SK-N-SH treated with all-trans-retinoic acid at 6 μM for 48 hours (cell line): ENCODE data around the gene ACOT7.

Source experiments
- ATAC-seq: fragments of 200-7000 bp; cut with Tn5 transposase; 3 replicates; pipeline ENCODE4 v1.9.1; 2020; ENCODE audit warnings: mild to moderate bottlenecking, moderate library complexity
- ARNTL ChIP-seq: fragments of 450-650 bp; formaldehyde crosslinking; IDR thresholded peaks from 2 replicates; pipeline ENCODE4 v1.5.0; 2020; ENCODE audit warnings: low read depth, mild to moderate bottlenecking, moderate library complexity, borderline replicate concordance
- CREB5 ChIP-seq: fragments of 250-450 bp; sonication (Bioruptor Pico); IDR thresholded peaks from 2 replicates; pipeline ENCODE4 v1.5.1; 2020; ENCODE audit warnings: low read depth, mild to moderate bottlenecking, moderate library complexity
- CSDC2 ChIP-seq: fragments of 250-450 bp; sonication (Bioruptor Pico); IDR thresholded peaks from 2 replicates; pipeline ENCODE4 v1.5.0; 2020; ENCODE audit warnings: mild to moderate bottlenecking, moderate library complexity
- CSRNP3 ChIP-seq: fragments of 250-450 bp; sonication (Bioruptor Pico); IDR thresholded peaks from 2 replicates; pipeline ENCODE4 v1.5.1; 2021; ENCODE audit warnings: mild to moderate bottlenecking, moderate library complexity
- ESRRG ChIP-seq: fragments of 250-450 bp; sonication (Bioruptor Pico); IDR thresholded peaks from 2 replicates; pipeline ENCODE4 v1.6.1; 2021; ENCODE audit warnings: mild to moderate bottlenecking
- GLIS3 ChIP-seq: fragments of 250-450 bp; sonication (Bioruptor Pico); IDR thresholded peaks from 2 replicates; pipeline ENCODE4 v1.5.0; 2020; ENCODE audit warnings: mild to moderate bottlenecking, moderate library complexity
- ISL1 ChIP-seq: fragments of 250-450 bp; sonication (Bioruptor Pico); IDR thresholded peaks from 2 replicates; pipeline ENCODE4 v2.1.2; 2022; ENCODE audit warnings: mild to moderate bottlenecking, moderate library complexity
- OSR1 ChIP-seq: fragments of 250-450 bp; sonication (Bioruptor Pico); IDR thresholded peaks from 2 replicates; pipeline ENCODE4 v1.8.0; 2022; ENCODE audit warnings: moderate library complexity, mild to moderate bottlenecking, inconsistent platforms
- POU6F1 ChIP-seq: fragments of 250-450 bp; sonication (Bioruptor Pico); IDR thresholded peaks from 2 replicates; pipeline ENCODE4 v1.8.0; 2021; ENCODE audit warnings: low read depth, mild to moderate bottlenecking, moderate library complexity, borderline replicate concordance
- PPARA ChIP-seq: fragments of 250-450 bp; sonication (Bioruptor Pico); IDR thresholded peaks from 2 replicates; pipeline ENCODE4 v1.5.0; 2020; ENCODE audit warnings: mild to moderate bottlenecking, borderline replicate concordance
- RARB ChIP-seq: fragments of 250-450 bp; sonication (Bioruptor Pico); IDR thresholded peaks from 2 replicates; pipeline ENCODE4 v1.8.0; 2021; ENCODE audit warnings: mild to moderate bottlenecking, moderate library complexity
- SNAI2 ChIP-seq: fragments of 250-450 bp; sonication (Bioruptor Pico); IDR thresholded peaks from 2 replicates; pipeline ENCODE4 v1.5.0; 2020; ENCODE audit warnings: mild to moderate bottlenecking, moderate library complexity
- TCF4 ChIP-seq: fragments of 250-450 bp; sonication (Bioruptor Pico); IDR thresholded peaks from 2 replicates; pipeline ENCODE4 v1.8.0; 2021; ENCODE audit warnings: mild to moderate bottlenecking, moderate library complexity, borderline replicate concordance
- TOX ChIP-seq: fragments of 250-450 bp; sonication (Bioruptor Pico); IDR thresholded peaks from 2 replicates; pipeline ENCODE4 v1.8.0; 2021; ENCODE audit warnings: mild to moderate bottlenecking, moderate library complexity, borderline replicate concordance
- TSHZ2 ChIP-seq: fragments of 250-450 bp; sonication (Bioruptor Pico); IDR thresholded peaks from 2 replicates; pipeline ENCODE4 v1.5.0; 2020; ENCODE audit warnings: mild to moderate bottlenecking, moderate library complexity
- ZC3H10 ChIP-seq: fragments of 250-450 bp; sonication (Bioruptor Pico); IDR thresholded peaks from 2 replicates; pipeline ENCODE4 v1.5.1; 2021; ENCODE audit warnings: mild to moderate bottlenecking, moderate library complexity
- ZFP3 ChIP-seq: fragments of 250-450 bp; sonication (Bioruptor Pico); IDR thresholded peaks from 2 replicates; pipeline ENCODE4 v1.5.0; 2020; ENCODE audit warnings: mild to moderate bottlenecking, moderate library complexity
- ZFP30 ChIP-seq: fragments of 450-650 bp; formaldehyde crosslinking; IDR thresholded peaks from 2 replicates; pipeline ENCODE4 v1.5.0; 2022; ENCODE audit warnings: mild to moderate bottlenecking, moderate library complexity
- ZNF565 ChIP-seq: fragments of 450-650 bp; formaldehyde crosslinking; conservative IDR thresholded peaks from 2 replicates; pipeline ENCODE4 v1.5.0; 2020; ENCODE audit warnings: low read depth, mild to moderate bottlenecking, moderate library complexity
- ZNF70 ChIP-seq: fragments of 450-650 bp; formaldehyde crosslinking; IDR thresholded peaks from 2 replicates; pipeline ENCODE4 v1.5.0; 2020; ENCODE audit warnings: mild to moderate bottlenecking, moderate library complexity
- ZNF8 ChIP-seq: fragments of 450-650 bp; formaldehyde crosslinking; IDR thresholded peaks from 2 replicates; pipeline ENCODE4 v1.5.0; 2020; ENCODE audit warnings: mild to moderate bottlenecking, moderate library complexity

The ACOT7 gene

GRCh38 chr1:6271006-6271405 lies 122.6 kb downstream of the ACOT7 start:
- no peak for ATAC-seq
- no peak for TF ChIP-seq SNAI2 (CRISPR knock-in tag)
- no peak for TF ChIP-seq CSDC2 (CRISPR knock-in tag)
- TF ChIP-seq PPARA (CRISPR knock-in tag): no peak
- TF ChIP-seq ARNTL (CRISPR knock-in tag): no peak
- TF ChIP-seq ISL1 (CRISPR knock-in tag): no peak
- no peak for TF ChIP-seq ZFP3 (CRISPR knock-in tag)
- TF ChIP-seq TOX (CRISPR knock-in tag): no peak
- no peak for TF ChIP-seq TSHZ2 (CRISPR knock-in tag)
- TF ChIP-seq RARB (CRISPR knock-in tag): no peak
- no peak for TF ChIP-seq TCF4 (CRISPR knock-in tag)
- no peak for TF ChIP-seq CREB5
- TF ChIP-seq ZNF70: no peak
- no peak for TF ChIP-seq ZC3H10
- no peak for TF ChIP-seq GLIS3

GRCh38 chr1:6270401-6270800 lies 123.2 kb downstream of the ACOT7 start:
- TF ChIP-seq ARNTL (CRISPR knock-in tag): no peak
- no peak for TF ChIP-seq GLIS3
- TF ChIP-seq ZC3H10: no peak
- TF ChIP-seq SNAI2 (CRISPR knock-in tag): no peak
- TF ChIP-seq ZFP3 (CRISPR knock-in tag): no peak
- no peak for TF ChIP-seq TSHZ2 (CRISPR knock-in tag)
- no peak for TF ChIP-seq TOX (CRISPR knock-in tag)
- no peak for TF ChIP-seq OSR1 (CRISPR knock-in tag)
- no peak for TF ChIP-seq ESRRG (CRISPR knock-in tag)
- no peak for TF ChIP-seq POU6F1 (CRISPR knock-in tag)
- no peak for TF ChIP-seq ZNF565
- no peak for TF ChIP-seq ZFP30 (CRISPR knock-in tag)
- TF ChIP-seq CREB5: no peak
- no peak for TF ChIP-seq PPARA (CRISPR knock-in tag)
- no peak for TF ChIP-seq ZNF70
- no peak for TF ChIP-seq ZNF8
- no peak for TF ChIP-seq CSRNP3 (CRISPR knock-in tag)
- TF ChIP-seq TCF4 (CRISPR knock-in tag): no peak
- no peak for TF ChIP-seq RARB (CRISPR knock-in tag)

More at GRCh38 chr1:6270401-6270800, 123.2 kb downstream of the ACOT7 start:
- ATAC-seq: no peak
